ENCODE results near the gene ATP8B4. TPM values are rescaled to one million over a fixed set of nuclear protein-coding genes. Genes with fewer than 3 reads are reported as not detected.

ATP8B4 gene
- total and polyA plus RNA-seq, 2 of the 8 experiments (the other 6 are each of a cell fraction or from before 2014, with no cell fraction given), result 0.17 to 0.24 TPM

DNA sequence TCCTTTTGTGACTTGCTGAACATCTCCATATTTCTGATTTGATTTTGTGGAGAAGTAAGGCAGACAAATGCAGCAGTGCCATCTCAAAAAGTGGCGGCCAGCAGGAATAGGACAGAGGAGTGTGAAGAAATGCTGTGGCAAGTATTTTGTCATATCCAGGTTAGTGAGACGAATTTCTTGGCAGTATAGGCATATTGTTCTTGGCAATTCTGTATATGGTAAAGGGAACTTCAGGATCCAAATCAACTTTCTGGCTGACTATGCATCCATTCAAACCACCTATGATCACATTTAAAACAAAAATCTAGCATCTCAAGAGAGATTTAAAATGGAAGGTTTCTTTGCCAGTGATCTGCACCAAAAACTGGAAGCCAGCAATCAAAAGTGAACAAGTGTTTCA lies 270.2 kb downstream of the ATP8B4 start:
- Histone ChIP-seq H3K79me2 (ENCODE audit: control insufficient read depth in 1 of 2, insufficient read depth in 2 of 2, low read length in 2 of 2) (no peaks in the 10 kb centered on the region), H3K23me2 (ENCODE audit: low read depth, low read length) (no peaks in the 10 kb centered on the region), H3K9me3 (ENCODE audit: insufficient read depth in 2 of 2, low read depth in 1 of 2, low read length in 1 of 2) (no peaks in the 10 kb centered on the region), H4K20me1 (replicated peaks in 1 of 2; ENCODE audit: control insufficient read depth in 1 of 2, insufficient read depth in 2 of 2, low read length in 2 of 2) (no peaks in the 10 kb centered on the region), H3K4me3 (ENCODE audit: extremely low read depth in 1 of 4, insufficient read depth in 2 of 4, low read depth in 3 of 4, low read length in 4 of 4) (no peak overlapping the region), H3K4me1 (replicated peaks in 1 of 4; ENCODE audit: control insufficient read depth in 3 of 4, insufficient read depth in 4 of 4, low read length in 3 of 4) (no peaks in the 10 kb centered on the region), H3K27me3 (replicated peaks in 1 of 4; ENCODE audit: control insufficient read depth in 3 of 4, extremely low read depth in 1 of 4, insufficient read depth in 3 of 4, low read length in 3 of 4) (no peaks in the 10 kb centered on the region), H3K9ac (replicated peaks in 1 of 4; ENCODE audit: extremely low read depth in 1 of 4, low read depth in 3 of 4, low read length in 3 of 4) (no peak overlapping the region), H2AFZ (ENCODE audit: low read length) (no peak overlapping the region), H3K56ac (replicated peaks; ENCODE audit: insufficient read length, low read depth, low read length) (no peak overlapping the region), H3K36me3 (ENCODE audit: control insufficient read depth in 2 of 4, insufficient read depth in 4 of 4, low read length in 3 of 4) (no peaks in the 10 kb centered on the region), H4K5ac (ENCODE audit: insufficient read length, low read depth, low read length) (no peak overlapping the region), H3K4ac (replicated peaks; ENCODE audit: insufficient read length, low read depth, low read length) (no peak overlapping the region), H2BK5ac (ENCODE audit: low read depth, low read length) (no peak overlapping the region), H3K18ac (ENCODE audit: extremely low read depth, low read length) (no peak overlapping the region), H4K91ac (replicated peaks; ENCODE audit: insufficient read length, low read length) (no peak overlapping the region), H2BK120ac (replicated peaks; ENCODE audit: low read depth, low read length) (no peak overlapping the region), H2BK20ac (ENCODE audit: low read length) (no peak overlapping the region), H3K27ac (ENCODE audit: low read depth, low read length) (no peak overlapping the region), H3K79me1 (ENCODE audit: low read depth, low read length) (no peaks in the 10 kb centered on the region), H4K8ac (ENCODE audit: extremely low read depth, insufficient read depth, low read length) (no peak overlapping the region), H3K4me2 (ENCODE audit: insufficient read depth in 1 of 2, low read depth in 2 of 2, low read length in 2 of 2) (no peak overlapping the region), H3K14ac (ENCODE audit: insufficient read length) (no peak overlapping the region), H2BK15ac (ENCODE audit: low read length) (no peak overlapping the region), H2BK12ac (ENCODE audit: low read depth, low read length) (no peak overlapping the region), H3K23ac (ENCODE audit: insufficient read length) (no peak overlapping the region), H2AK5ac (ENCODE audit: low read depth, low read length) (no peak overlapping the region)
- WGBS, 2 experiments (ENCODE audit: extremely low coverage in 1 of 2, insufficient coverage in 1 of 2, insufficient read length in 1 of 2, insufficient replicate concordance in 2 of 2, low coverage in 1 of 2, low lambda C conversion rate in 2 of 2, missing lambda C conversion rate in 1 of 2), result 94% methylated on average over 2 of the region's 2 CpGs; no CpG with 5 or more reads in 1 of the 2 experiments
- no peak for DNase-seq (ENCODE audit: low read depth in 1 of 2, low spot score in 2 of 2)
- CTCF ChIA-PET (ENCODE audit: partially characterized antibody), result no interaction called here
- FAIRE-seq, result no peak
- POLR2A ChIA-PET (ENCODE audit: partially characterized antibody), result no interaction called here
- TF ChIP-seq CHD2 (IDR thresholded peaks at IDR 0.05; ENCODE audit: low read length), result no peak
- no peak for TF ChIP-seq POU5F1 (IDR thresholded peaks at IDR 0.05; ENCODE audit: low read depth, low read length)
- TF ChIP-seq SP2 (IDR thresholded peaks at IDR 0.05; ENCODE audit: low read length), result no peak
- TF ChIP-seq FOSL1 (IDR thresholded peaks at IDR 0.05; ENCODE audit: insufficient read depth, low read depth, low read length), result no peak
- TF ChIP-seq, protein P1, sequence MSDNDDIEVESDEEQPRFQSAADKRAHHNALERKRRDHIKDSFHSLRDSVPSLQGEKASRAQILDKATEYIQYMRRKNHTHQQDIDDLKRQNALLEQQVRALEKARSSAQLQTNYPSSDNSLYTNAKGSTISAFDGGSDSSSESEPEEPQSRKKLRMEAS (IDR thresholded peaks at IDR 0.05), result no peak
- no peak for TF ChIP-seq BACH1 (IDR thresholded peaks at IDR 0.05; ENCODE audit: low read length)
- TF ChIP-seq SIRT6 (IDR thresholded peaks at IDR 0.05; ENCODE audit: low read length), result no peak
- no peak for TF ChIP-seq EZH2 (IDR thresholded peaks at IDR 0.05; ENCODE audit: low read depth, low read length, severe bottlenecking)
- TF ChIP-seq SP1 (IDR thresholded peaks at IDR 0.05; ENCODE audit: low read depth, low read length), result no peak
- TF ChIP-seq CEBPB (IDR thresholded peaks at IDR 0.05; ENCODE audit: low read depth, low read length), result no peak
- no peak for TF ChIP-seq GABPA (IDR thresholded peaks at IDR 0.05; ENCODE audit: borderline replicate concordance, insufficient read depth, low read length)
- no peak for TF ChIP-seq JUND (IDR thresholded peaks at IDR 0.05; ENCODE audit: low read length)
- no peak for TF ChIP-seq YY1 (IDR thresholded peaks at IDR 0.05; ENCODE audit: low read depth, low read length)
- no peak for TF ChIP-seq GTF2F1 (IDR thresholded peaks at IDR 0.05; ENCODE audit: borderline replicate concordance, low read depth, low read length)
- TF ChIP-seq TBP (IDR thresholded peaks at IDR 0.05; ENCODE audit: low read depth, low read length), result no peak
